Measurements from ENCODE around the gene ZC3HAV1. TPM values are rescaled to one million over a fixed set of nuclear protein-coding genes. Genes with fewer than 3 reads are reported as not detected.
"Not testable (repeated sequence)": the region's sequence is repeated elsewhere in the genome, so short reads cannot be mapped to it uniquely, and the experiment has no call there.

The ZC3HAV1 gene
- polyA plus RNA-seq, 1 donor (not counting 4 experiments of a cell fraction or from before 2014, with no cell fraction given): 31.7 TPM

GRCh38 chr7:139078911-139079310 is 30.6 kb downstream of the ZC3HAV1 start:
- FAIRE-seq: no peak
- no peak for DNase-seq (ENCODE audit: low read depth, low spot score)
- Histone ChIP-seq H3K4me3 (ENCODE audit: control insufficient read depth in 2 of 3, extremely low read depth in 1 of 3, insufficient read depth in 2 of 3, low read depth in 1 of 3, low read length in 3 of 3) (no peak overlapping the region), H3K9me3 (ENCODE audit: control insufficient read depth, low read depth, low read length) (no peaks in the 10 kb centered on the region), H3K9me1 (ENCODE audit: control insufficient read depth, extremely low read depth, insufficient read depth, low read length) (no peaks in the 10 kb centered on the region), H3K4me1 (ENCODE audit: control insufficient read depth, extremely low read depth, insufficient read depth, low read length) (peaks cover 3% of the 10 kb centered on the region), H4K20me1 (ENCODE audit: control insufficient read depth, extremely low read depth, insufficient read depth, low read length) (peaks cover 6% of the 10 kb centered on the region), H3K9ac (ENCODE audit: control insufficient read depth, extremely low read depth, insufficient read depth, low read length) (no peak overlapping the region), H3K79me2 (ENCODE audit: control insufficient read depth, insufficient read depth, low read length) (peaks cover 21% of the 10 kb centered on the region), H2AFZ (ENCODE audit: control insufficient read depth, low read length) (no peak overlapping the region), H3K4me2 (ENCODE audit: control insufficient read depth, extremely low read depth, insufficient read depth, low read depth, low read length) (no peak overlapping the region), H3K27ac (ENCODE audit: control insufficient read depth, insufficient read depth, low read length) (no peak overlapping the region), H3K36me3 (ENCODE audit: control insufficient read depth in 2 of 2, extremely low read depth in 1 of 2, insufficient read depth in 2 of 2, low read length in 2 of 2) (peaks cover 28 to 30% of the 10 kb centered on the region in 2 experiments), H3K27me3 (ENCODE audit: control insufficient read depth, extremely low read depth, insufficient read depth, low read length) (no peaks in the 10 kb centered on the region)
- dilution Hi-C loops (cut with MboI; ENCODE audit: extremely low pct_ligation_motif_present, low sequenced_read_pairs): no loop called here
- TF ChIP-seq EZH2 (IDR thresholded peaks at IDR 0.05; ENCODE audit: low read length): no peak
- TF ChIP-seq CTCF (optimal IDR thresholded peaks at IDR 0.05 in 1 of 3, IDR thresholded peaks at IDR 0.05 in 1 of 3, conservative IDR thresholded peaks at IDR 0.05 in 1 of 3; ENCODE audit: extremely low read depth in 1 of 3, insufficient read depth in 2 of 3, low read length in 3 of 3): no peak

GRCh38 chr7:139078399-139078798 is 31.1 kb downstream of the ZC3HAV1 start:
- H4K20me1 ChIP-seq (ENCODE audit: control insufficient read depth, extremely low read depth, insufficient read depth, low read length): peaks cover 6% of the 10 kb centered on the region
- no peaks in the 10 kb centered on the region for H3K27me3 ChIP-seq (ENCODE audit: control insufficient read depth, extremely low read depth, insufficient read depth, low read length)
- no peak overlapping the region for H3K27ac ChIP-seq (ENCODE audit: control insufficient read depth, insufficient read depth, low read length)
- H3K4me1 ChIP-seq (ENCODE audit: control insufficient read depth, extremely low read depth, insufficient read depth, low read length): peaks cover 3% of the 10 kb centered on the region
- H3K9me1 ChIP-seq (ENCODE audit: control insufficient read depth, extremely low read depth, insufficient read depth, low read length): no peaks in the 10 kb centered on the region
- no peak overlapping the region for H3K9ac ChIP-seq (ENCODE audit: control insufficient read depth, extremely low read depth, insufficient read depth, low read length)
- no peak for TF ChIP-seq CTCF (optimal IDR thresholded peaks at IDR 0.05 in 1 of 3, IDR thresholded peaks at IDR 0.05 in 1 of 3, conservative IDR thresholded peaks at IDR 0.05 in 1 of 3; ENCODE audit: extremely low read depth in 1 of 3, insufficient read depth in 2 of 3, low read length in 3 of 3)
- TF ChIP-seq EZH2 (IDR thresholded peaks at IDR 0.05; ENCODE audit: low read length): no peak
- dilution Hi-C loops (cut with MboI; ENCODE audit: extremely low pct_ligation_motif_present, low sequenced_read_pairs): no loop called here
- peaks cover 23% of the 10 kb centered on the region for H3K79me2 ChIP-seq (ENCODE audit: control insufficient read depth, insufficient read depth, low read length)
- DNase-seq (ENCODE audit: low read depth, low spot score) (no peak), FAIRE-seq (no peak)
- no peaks in the 10 kb centered on the region for H3K9me3 ChIP-seq (ENCODE audit: control insufficient read depth, low read depth, low read length)
- no peak overlapping the region for H2AFZ ChIP-seq (ENCODE audit: control insufficient read depth, low read length)
- H3K4me3 ChIP-seq (ENCODE audit: control insufficient read depth in 2 of 3, extremely low read depth in 1 of 3, insufficient read depth in 2 of 3, low read depth in 1 of 3, low read length in 3 of 3): no peak overlapping the region
- H3K36me3 ChIP-seq (ENCODE audit: control insufficient read depth in 2 of 2, extremely low read depth in 1 of 2, insufficient read depth in 2 of 2, low read length in 2 of 2): peaks cover 30 to 33% of the 10 kb centered on the region in 2 experiments
- no peak overlapping the region for H3K4me2 ChIP-seq (ENCODE audit: control insufficient read depth, extremely low read depth, insufficient read depth, low read depth, low read length)

GRCh38 chr7:139077706-139078105 is 31.8 kb downstream of the ZC3HAV1 start:
- H3K4me1 ChIP-seq (ENCODE audit: control insufficient read depth, extremely low read depth, insufficient read depth, low read length); H3K9ac ChIP-seq (ENCODE audit: control insufficient read depth, extremely low read depth, insufficient read depth, low read length); H3K27me3 ChIP-seq (ENCODE audit: control insufficient read depth, extremely low read depth, insufficient read depth, low read length); H4K20me1 ChIP-seq (ENCODE audit: control insufficient read depth, extremely low read depth, insufficient read depth, low read length); H3K9me1 ChIP-seq (ENCODE audit: control insufficient read depth, extremely low read depth, insufficient read depth, low read length); FAIRE-seq; DNase-seq (ENCODE audit: low read depth, low spot score); H3K27ac ChIP-seq (ENCODE audit: control insufficient read depth, insufficient read depth, low read length); H3K4me3 ChIP-seq (ENCODE audit: control insufficient read depth in 2 of 3, extremely low read depth in 1 of 3, insufficient read depth in 2 of 3, low read depth in 1 of 3, low read length in 3 of 3); H3K4me2 ChIP-seq (ENCODE audit: control insufficient read depth, extremely low read depth, insufficient read depth, low read depth, low read length); dilution Hi-C loops (cut with MboI; ENCODE audit: extremely low pct_ligation_motif_present, low sequenced_read_pairs); H2AFZ ChIP-seq (ENCODE audit: control insufficient read depth, low read length); H3K9me3 ChIP-seq (ENCODE audit: control insufficient read depth, low read depth, low read length): not testable (repeated sequence)
- Histone ChIP-seq H3K79me2 (ENCODE audit: control insufficient read depth, insufficient read depth, low read length) (peaks cover 23% of the 10 kb centered on the region), H3K36me3 (ENCODE audit: control insufficient read depth in 2 of 2, extremely low read depth in 1 of 2, insufficient read depth in 2 of 2, low read length in 2 of 2) (peaks cover 30 to 36% of the 10 kb centered on the region in 2 experiments)
